Stimulated activated CD8-positive, alpha-beta memory T cell treated with anti-CD3 and anti-CD28 coated beads, Interleukin-7, amount 100 ng/mL, for 4 hours (primary cell): Measurements from ENCODE around the gene NUDCD2.

Experiments used
- DNase-seq, 2 donors: peaks; one replicate each; pipeline ENCODE4 v3.0.0-alpha.2; 2020; ENCODE audit warnings: low read depth in 2 of 2

Gene NUDCD2

GRCh38 chr5:163459819-163460561 is at the start of gene NUDCD2:
Gene NUDCD2, minus strand, starts transcription at chr5:163460102. Its CDS starts 52 bp downstream, at chr5:163460050.
- peak; percentile 90 to 92 for DNase-seq

GRCh38 chr5:163509291-163509951 is 49.5 kb upstream of the NUDCD2 start:
- no peak for DNase-seq

GRCh38 chr5:163508753-163509152 is 48.9 kb upstream of the NUDCD2 start:
- DNase-seq = no peak

GRCh38 chr5:163506726-163507125 is 46.8 kb upstream of the NUDCD2 start:
- DNase-seq = no peak

GRCh38 chr5:163506095-163506457 is 46.2 kb upstream of the NUDCD2 start:
- DNase-seq = no peak

GRCh38 chr5:163505368-163506094 is 45.6 kb upstream of the NUDCD2 start, which contains the start of gene MAT2B:
Gene MAT2B, plus strand, starts transcription at chr5:163505619. Its CDS starts 68 bp downstream, at chr5:163505687.
- DNase-seq = peak; percentile 86 to 95

GRCh38 chr5:163505049-163505367 is 45.1 kb upstream of the NUDCD2 start:
- DNase-seq = no peak

- peak in 1 of 2 donors; percentile 6 for DNase-seq
Observed at GRCh38 chr5:163504079-163504931, 44.4 kb upstream of the NUDCD2 start.

- DNase-seq = no peak
Observed at GRCh38 chr5:163503106-163504078, 43.5 kb upstream of the NUDCD2 start.

GRCh38 chr5:163502521-163502920 is 42.6 kb upstream of the NUDCD2 start:
- no peak for DNase-seq

GRCh38 chr5:163498886-163499285 is 39.0 kb upstream of the NUDCD2 start:
- no peak for DNase-seq

GRCh38 chr5:163497315-163497714 is 37.4 kb upstream of the NUDCD2 start:
- no peak for DNase-seq

- DNase-seq = no peak
Observed at GRCh38 chr5:163496286-163496685, 36.4 kb upstream of the NUDCD2 start.

GRCh38 chr5:163489745-163490075 is 29.8 kb upstream of the NUDCD2 start:
- no peak for DNase-seq

- no peak for DNase-seq
Observed at GRCh38 chr5:163489055-163489744, 29.3 kb upstream of the NUDCD2 start.

GRCh38 chr5:163478982-163479271 is 19.0 kb upstream of the NUDCD2 start:
- DNase-seq = no peak

- DNase-seq = no peak
Observed at GRCh38 chr5:163478126-163478981, 18.5 kb upstream of the NUDCD2 start.

GRCh38 chr5:163475411-163475810 is 15.5 kb upstream of the NUDCD2 start:
- DNase-seq = no peak

GRCh38 chr5:163473635-163474243 is 13.8 kb upstream of the NUDCD2 start:
- no peak for DNase-seq
